HG03558 (cell line): ENCODE data around the gene XRCC5.

Experiments used
- ATAC-seq: cut with Tn5 transposase; IDR thresholded peaks from one replicate; pipeline ENCODE4 v1.9.1; 2021; ENCODE audit warnings: moderate number of reproducible peaks; ENCODE audit not compliant: unreplicated experiment; ENCODE audit errors: extremely low read depth

The XRCC5 gene

GRCh38 chr2:216147172-216148131 lies 38.3 kb downstream of the XRCC5 start:
- ATAC-seq = no peak

GRCh38 chr2:216148983-216149382 lies 39.8 kb downstream of the XRCC5 start:
- no peak for ATAC-seq

DNA sequence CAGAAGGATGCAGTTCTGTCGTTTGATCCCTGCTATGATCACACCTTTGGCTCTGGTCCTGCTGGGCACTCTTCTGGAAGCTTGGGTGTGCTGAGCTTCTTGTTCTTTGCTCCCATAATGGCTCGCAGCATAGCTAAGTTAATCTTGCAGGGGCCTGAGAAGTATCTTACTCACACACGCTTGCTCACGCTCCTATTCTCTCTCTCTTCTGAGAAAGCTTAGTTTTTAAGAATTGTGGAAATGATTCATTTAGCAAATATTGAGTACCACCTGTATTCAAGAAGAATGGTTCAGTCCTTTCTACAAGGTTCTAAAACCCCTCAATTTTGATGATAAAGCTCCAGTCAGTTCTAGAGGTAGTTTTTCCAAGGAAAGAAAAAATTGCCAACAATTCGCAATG lies 40.6 kb downstream of the XRCC5 start:
- no peak for ATAC-seq

GRCh38 chr2:216151313-216152025 lies 42.3 kb downstream of the XRCC5 start:
- no peak for ATAC-seq

GRCh38 chr2:216155954-216156353 lies 46.8 kb downstream of the XRCC5 start:
- no peak for ATAC-seq

DNA sequence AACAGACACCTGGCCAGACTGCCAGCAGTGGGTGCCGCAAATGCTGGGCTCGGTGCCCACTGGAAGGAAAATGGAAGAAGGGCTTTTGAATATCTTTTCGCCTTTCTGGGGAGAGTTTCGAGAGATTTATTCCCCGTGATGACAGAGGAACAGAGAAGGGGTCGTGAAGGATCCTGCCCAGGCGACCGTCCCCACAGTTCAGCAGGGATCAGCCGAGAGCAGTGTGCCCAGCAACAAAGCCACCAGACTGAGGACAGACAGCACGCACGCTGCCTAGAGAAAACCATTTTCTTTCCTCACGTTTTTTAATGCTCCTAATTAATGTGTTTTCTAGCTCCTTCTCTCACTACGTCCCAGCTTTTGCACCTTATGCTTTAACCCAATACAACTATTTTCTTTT lies 47.7 kb downstream of the XRCC5 start:
- ATAC-seq = no peak

- no peak for ATAC-seq
Measured at GRCh38 chr2:216159144-216159543, 50.0 kb downstream of the XRCC5 start.

DNA sequence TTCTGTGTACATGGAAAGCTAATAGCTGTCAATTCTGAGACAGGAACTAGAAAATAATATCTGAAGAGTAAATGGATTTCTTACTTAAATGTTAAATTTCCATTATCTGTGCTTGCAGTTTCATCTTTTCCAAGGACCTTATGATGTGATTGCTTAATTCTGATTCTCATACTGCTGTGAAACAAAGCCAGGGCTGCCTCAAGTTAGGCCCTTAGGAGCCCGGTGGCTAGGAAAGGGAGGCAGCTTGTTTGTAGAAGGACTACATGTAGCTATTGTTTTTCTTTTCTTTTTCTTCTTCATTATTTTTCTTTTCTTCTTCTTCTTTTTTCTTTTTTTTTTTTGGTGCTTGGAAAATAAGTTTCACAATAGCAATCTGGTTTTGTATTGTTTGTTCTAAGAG lies 50.5 kb downstream of the XRCC5 start:
- ATAC-seq = no peak

- no peak for ATAC-seq
Measured at GRCh38 chr2:216160786-216161185, 51.6 kb downstream of the XRCC5 start.

- ATAC-seq = no peak
Measured at GRCh38 chr2:216161967-216162366, 52.8 kb downstream of the XRCC5 start.

DNA sequence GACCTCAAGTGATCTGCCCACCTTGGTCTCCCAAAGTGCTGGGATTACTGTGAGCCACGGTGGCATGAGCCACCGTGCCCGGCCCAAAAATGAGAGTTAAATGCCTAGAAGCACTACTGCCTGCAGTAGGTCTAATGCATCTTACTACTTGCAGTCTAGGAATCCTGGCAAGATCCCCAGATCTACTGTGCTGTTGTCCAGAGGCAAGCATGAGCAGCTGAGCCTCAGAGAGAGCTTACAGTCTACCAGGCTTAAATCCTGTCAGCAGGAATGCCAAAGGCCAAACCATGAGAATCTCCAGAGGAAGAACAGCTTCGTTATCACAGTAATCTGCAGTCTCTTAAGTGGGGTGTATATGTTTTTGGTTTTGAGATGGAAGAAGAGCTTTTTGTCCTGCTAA lies 54.4 kb downstream of the XRCC5 start:
- no peak for ATAC-seq

DNA sequence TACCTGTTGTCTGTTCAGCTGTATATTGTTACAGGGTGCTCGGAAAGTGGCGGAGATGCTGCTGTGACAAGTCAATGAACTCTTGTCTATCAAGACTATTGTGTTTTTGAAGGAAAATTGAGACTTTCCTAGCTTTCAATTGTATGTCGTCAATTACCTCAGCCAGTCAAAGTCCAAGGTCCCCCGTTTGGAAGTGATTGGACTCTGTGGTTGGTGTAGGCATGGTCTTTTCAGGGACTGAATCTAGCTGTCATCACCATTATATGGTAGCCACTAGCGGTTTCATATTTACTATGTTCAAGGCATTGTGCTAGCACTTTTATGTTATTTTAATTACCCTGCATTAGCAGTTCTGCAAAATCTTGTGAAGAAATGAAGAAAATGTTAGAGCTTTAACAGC lies 54.9 kb downstream of the XRCC5 start:
- no peak for ATAC-seq

- no peak for ATAC-seq
Measured at GRCh38 chr2:216164576-216164975, 55.4 kb downstream of the XRCC5 start.

DNA sequence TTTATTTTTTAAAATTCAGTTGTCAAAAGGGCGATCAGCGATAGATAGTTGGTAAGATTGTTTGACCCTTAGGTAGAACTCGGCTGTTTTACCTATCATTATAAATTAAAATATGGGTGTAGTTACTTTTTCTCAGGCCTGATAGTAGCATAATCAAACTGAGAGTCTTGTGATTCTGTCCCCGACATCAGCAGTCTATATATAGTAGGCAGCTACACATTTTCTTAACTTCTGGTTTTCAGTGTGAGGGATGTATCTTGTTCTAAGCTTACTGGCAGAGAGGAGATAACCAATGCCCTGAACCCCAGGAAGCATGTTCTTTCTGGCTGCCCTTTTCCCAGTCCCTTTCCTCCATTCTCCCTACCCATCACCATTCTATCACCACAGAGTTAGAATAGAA lies 56.6 kb downstream of the XRCC5 start:
- no peak for ATAC-seq

DNA sequence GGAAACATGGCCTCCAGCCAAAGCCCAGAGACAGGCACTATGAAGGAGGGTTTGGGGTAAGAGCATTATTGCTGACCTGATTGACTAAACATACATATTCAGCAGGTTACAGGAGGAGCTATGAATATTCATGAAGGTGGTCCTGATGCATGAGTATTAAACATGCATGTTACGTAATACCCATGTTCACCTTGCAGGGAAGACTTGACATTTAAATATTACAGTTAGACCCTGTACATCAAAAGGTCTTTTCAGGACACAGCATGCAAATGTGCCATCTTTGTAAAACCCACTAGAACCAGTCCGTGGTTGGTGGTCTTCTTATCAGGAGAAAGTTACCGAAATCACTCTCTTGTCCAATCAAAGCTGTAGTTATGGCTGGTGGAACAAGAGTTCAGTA lies 59.9 kb downstream of the XRCC5 start:
- ATAC-seq = no peak

GRCh38 chr2:216170076-216170763 lies 61.1 kb downstream of the XRCC5 start:
- no peak for ATAC-seq

DNA sequence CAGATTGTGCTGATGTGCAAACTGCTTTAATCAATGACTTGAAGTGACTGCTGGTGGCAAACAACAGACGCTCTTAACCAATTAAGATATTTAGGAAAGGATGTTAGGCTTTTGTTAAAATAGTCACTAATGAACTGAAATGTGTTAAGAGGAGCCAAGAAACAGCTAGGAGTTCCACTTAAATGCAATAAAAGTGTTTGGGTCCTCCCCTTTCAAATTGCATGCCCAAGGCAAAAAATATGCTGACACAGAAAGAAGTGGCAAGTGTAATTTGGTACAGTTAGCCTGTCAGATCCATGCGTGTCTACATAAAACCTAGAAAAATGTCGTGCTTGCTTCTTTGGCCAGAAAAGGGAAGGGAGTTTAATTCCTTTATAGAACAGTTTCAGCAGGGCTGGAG lies 61.9 kb downstream of the XRCC5 start:
- no peak for ATAC-seq

GRCh38 chr2:216172493-216172892 lies 63.3 kb downstream of the XRCC5 start:
- ATAC-seq = no peak

DNA sequence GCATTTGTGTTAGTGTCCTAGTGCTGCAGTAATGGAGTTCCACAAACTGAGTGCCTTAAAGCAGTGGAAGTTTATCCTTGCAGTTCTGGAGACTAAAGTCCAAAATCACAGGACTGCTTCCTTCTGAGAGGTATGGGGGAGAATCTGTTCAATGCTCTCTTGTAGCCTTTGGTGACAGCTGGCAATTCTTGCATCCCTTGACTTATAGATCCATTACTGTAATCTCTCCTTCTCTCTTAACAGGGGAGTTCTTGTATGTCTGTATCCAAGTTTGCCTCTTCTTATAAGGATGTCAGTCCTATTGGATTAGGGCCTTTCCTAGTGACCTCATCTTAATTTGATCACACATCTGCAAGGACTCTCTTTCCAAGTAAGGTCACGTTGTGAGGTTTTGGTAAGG lies 69.9 kb downstream of the XRCC5 start:
- ATAC-seq = no peak

DNA sequence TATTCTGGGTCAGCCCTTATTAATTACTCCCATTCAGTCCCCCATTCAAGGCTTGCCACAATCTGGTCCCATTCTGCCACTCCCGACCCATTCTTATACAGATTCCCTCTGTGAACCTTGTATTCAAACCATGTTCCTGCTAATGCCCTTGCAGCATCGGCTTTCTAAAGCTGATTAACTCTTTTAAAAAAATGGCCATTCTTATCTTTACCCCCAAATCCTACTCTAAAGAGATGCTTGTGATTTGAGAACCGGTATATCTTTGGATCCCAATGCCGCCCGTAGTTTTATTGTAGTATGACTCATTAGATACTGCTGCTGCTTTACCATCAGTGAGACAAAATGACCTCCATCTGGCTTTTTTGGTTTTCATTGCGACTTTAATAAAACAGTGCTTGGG lies 72.2 kb downstream of the XRCC5 start:
- no peak for ATAC-seq

DNA sequence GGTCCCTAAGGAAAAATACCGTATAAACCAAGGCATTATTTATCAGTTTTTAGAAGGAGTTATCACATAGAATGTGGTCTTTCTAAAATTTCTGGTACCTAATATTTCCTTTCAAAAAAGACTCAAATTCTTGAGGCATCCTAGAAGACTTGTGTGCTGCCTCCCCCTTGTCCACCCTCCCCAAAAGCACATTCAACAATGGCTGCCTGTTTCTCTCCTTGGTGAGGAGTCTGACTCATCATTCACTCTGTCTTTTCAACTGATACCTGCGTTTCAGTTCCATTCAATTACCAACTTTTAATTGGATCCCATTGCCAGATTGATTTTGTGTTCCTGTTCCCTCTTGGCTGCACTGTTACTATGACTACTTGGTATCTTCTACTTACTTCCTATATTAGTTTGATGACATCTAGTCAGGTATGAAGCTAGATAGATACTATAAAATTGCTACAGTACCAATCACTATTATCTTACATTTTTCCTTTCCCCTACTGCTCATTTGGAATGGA lies 72.9 kb downstream of the XRCC5 start:
- no peak for ATAC-seq
